Gastroesophageal sphincter (tissue), 3 donors: ENCODE measurements around the gene ACOT6.

Experiments used
- POLR2A ChIP-seq, 2 donors: fragments of 450-650 bp; IDR thresholded peaks; one replicate each; pipeline ENCODE4 v1.6.1; 2017; ENCODE audit warnings: antibody characterized with exemption in 2 of 2, mild to moderate bottlenecking in 2 of 2, moderate library complexity in 1 of 2
- TF ChIP-seq, protein P1 (sequence below), 4 experiments: fragments of 200-600 bp in 2 of 4; fragments of 450-650 bp in 2 of 4; sonication (generic) in 1 of 4; IDR thresholded peaks; one replicate each; pipeline ENCODE4 v1.5.1; 2017 to 2019; ENCODE audit warnings: antibody characterized with exemption in 4 of 4, mild to moderate bottlenecking in 2 of 4, moderate library complexity in 2 of 4

DNA sequence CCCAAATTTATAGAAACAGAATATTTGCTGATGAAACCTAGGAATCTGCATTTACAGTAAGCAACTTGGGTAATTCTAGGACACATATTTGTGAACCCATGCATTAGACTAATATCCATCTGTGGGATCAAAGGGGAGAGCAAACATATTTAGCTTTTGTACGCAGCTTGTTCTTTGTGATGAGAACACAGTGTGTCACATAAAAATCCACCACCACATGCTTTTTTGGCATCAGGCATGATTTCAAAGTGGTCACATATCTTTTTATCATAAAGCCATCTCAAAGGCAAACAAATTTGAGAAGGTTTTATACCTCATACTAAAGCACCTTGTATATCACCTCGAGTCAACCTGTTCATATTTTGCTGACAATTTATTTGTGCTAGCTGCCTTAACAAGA lies 48.2 kb downstream of the ACOT6 start:
- TF ChIP-seq, protein P1, sequence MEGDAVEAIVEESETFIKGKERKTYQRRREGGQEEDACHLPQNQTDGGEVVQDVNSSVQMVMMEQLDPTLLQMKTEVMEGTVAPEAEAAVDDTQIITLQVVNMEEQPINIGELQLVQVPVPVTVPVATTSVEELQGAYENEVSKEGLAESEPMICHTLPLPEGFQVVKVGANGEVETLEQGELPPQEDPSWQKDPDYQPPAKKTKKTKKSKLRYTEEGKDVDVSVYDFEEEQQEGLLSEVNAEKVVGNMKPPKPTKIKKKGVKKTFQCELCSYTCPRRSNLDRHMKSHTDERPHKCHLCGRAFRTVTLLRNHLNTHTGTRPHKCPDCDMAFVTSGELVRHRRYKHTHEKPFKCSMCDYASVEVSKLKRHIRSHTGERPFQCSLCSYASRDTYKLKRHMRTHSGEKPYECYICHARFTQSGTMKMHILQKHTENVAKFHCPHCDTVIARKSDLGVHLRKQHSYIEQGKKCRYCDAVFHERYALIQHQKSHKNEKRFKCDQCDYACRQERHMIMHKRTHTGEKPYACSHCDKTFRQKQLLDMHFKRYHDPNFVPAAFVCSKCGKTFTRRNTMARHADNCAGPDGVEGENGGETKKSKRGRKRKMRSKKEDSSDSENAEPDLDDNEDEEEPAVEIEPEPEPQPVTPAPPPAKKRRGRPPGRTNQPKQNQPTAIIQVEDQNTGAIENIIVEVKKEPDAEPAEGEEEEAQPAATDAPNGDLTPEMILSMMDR (IDR thresholded peaks at IDR 0.05): no peak
- TF ChIP-seq POLR2A (IDR thresholded peaks at IDR 0.05): no peak
